Vagina (tissue), 2 donors: ENCODE results near the gene ZNF337. TPM values are rescaled to one million over a fixed set of nuclear protein-coding genes. Genes with fewer than 3 reads are reported as not detected.

Experiments
- DNase-seq, 2 donors: peaks; one replicate each; pipeline ENCODE4 v3.0.0-alpha.2; 2017; ENCODE audit errors: extremely low spot score in 2 of 2
- H3K27ac ChIP-seq: fragments of 200-600 bp; sonication (generic); one replicate; pipeline ENCODE4 v1.5.1; 2019
- H3K27me3 ChIP-seq: fragments of 200-600 bp; sonication (generic); one replicate; pipeline ENCODE4 v1.5.1; 2019
- H3K36me3 ChIP-seq, 2 donors: fragments of 200-600 bp; sonication (generic); one replicate each; pipeline ENCODE4 v1.5.1; 2017 to 2019
- H3K4me1 ChIP-seq: fragments of 200-600 bp; sonication (generic); one replicate; pipeline ENCODE4 v1.5.1; 2019
- H3K4me3 ChIP-seq, 2 donors: fragments of 200-600 bp; sonication (generic); 1 replicate in 1 of 2; 2 replicates in 1 of 2; pipeline ENCODE4 v1.5.1; 2016 to 2019
- H3K9me3 ChIP-seq: fragments of 200-600 bp; sonication (generic); one replicate; pipeline ENCODE4 v1.5.1; 2019
- POLR2A ChIP-seq, 2 donors: fragments of 450-650 bp; IDR thresholded peaks; one replicate each; pipeline ENCODE4 v1.6.1; 2017; ENCODE audit warnings: antibody characterized with exemption in 2 of 2, mild to moderate bottlenecking in 2 of 2, moderate library complexity in 2 of 2
- POLR2AphosphoS5 ChIP-seq, 2 donors: sonication (generic); formaldehyde crosslinking; IDR thresholded peaks; one replicate each; pipeline ENCODE4 v1.9.0; 2017; ENCODE audit warnings: antibody characterized with exemption in 2 of 2, mild to moderate bottlenecking in 2 of 2, low read depth in 1 of 2; ENCODE audit not compliant: insufficient read depth in 1 of 2
- intact Hi-C: fragments of 100-400 bp; cut with DNase I; formaldehyde crosslinking; loops from one replicate; pipeline ENCODE4 v1.15.1; 2023
- total RNA-seq: library from RNA; depleted of rRNA; stranded (reverse); fragments of >200 nt; gene quantifications from one replicate; pipeline ENCODE4 v1.2.3, GENCODE V29; 2016
- TF ChIP-seq, protein P1 (sequence below), 3 experiments: fragments of 450-650 bp in 2 of 3; fragments of 200-600 bp in 1 of 3; sonication (generic) in 1 of 3; IDR thresholded peaks; one replicate each; pipeline ENCODE4 v1.5.1; 2017 to 2019; ENCODE audit warnings: antibody characterized with exemption in 3 of 3, mild to moderate bottlenecking in 2 of 3, moderate library complexity in 2 of 3

Gene ZNF337
- total RNA-seq, 1 donor from 2014 or later: 20.1 TPM

DNA sequence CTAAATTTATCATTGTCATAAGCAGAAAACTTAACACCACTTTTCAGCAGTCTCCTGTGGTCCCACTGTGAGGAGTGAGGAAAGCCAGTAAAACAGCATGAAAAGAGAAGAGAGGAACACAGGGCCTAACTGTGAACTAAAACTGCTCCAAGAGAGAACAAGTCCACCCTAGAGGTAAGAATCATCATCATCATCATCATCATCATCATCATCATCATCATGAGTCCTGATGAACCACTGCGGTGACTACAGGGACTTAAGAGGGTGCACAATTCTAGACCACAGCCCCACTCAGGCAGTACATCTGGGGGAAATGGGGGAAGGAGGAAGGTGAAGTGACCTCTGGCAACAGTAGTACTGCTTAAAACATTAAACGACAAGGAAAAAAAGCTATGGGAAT, 13.6 kb downstream of the ZNF337 start:
- DNase-seq: no peak
- Histone ChIP-seq H3K36me3 (peaks cover 0 to 47% of the 10 kb centered on the region in 2 donors), H3K9me3 (no peaks in the 10 kb centered on the region), H3K4me1 (no peaks in the 10 kb centered on the region), H3K27ac (no peak overlapping the region), H3K4me3 (no peak overlapping the region), H3K27me3 (no peaks in the 10 kb centered on the region)
- TF ChIP-seq POLR2AphosphoS5 (IDR thresholded peaks at IDR 0.05; ENCODE audit: insufficient read depth in 1 of 2, low read depth in 1 of 2) (no peak), POLR2A (IDR thresholded peaks at IDR 0.05) (no peak)
- TF ChIP-seq, protein P1, sequence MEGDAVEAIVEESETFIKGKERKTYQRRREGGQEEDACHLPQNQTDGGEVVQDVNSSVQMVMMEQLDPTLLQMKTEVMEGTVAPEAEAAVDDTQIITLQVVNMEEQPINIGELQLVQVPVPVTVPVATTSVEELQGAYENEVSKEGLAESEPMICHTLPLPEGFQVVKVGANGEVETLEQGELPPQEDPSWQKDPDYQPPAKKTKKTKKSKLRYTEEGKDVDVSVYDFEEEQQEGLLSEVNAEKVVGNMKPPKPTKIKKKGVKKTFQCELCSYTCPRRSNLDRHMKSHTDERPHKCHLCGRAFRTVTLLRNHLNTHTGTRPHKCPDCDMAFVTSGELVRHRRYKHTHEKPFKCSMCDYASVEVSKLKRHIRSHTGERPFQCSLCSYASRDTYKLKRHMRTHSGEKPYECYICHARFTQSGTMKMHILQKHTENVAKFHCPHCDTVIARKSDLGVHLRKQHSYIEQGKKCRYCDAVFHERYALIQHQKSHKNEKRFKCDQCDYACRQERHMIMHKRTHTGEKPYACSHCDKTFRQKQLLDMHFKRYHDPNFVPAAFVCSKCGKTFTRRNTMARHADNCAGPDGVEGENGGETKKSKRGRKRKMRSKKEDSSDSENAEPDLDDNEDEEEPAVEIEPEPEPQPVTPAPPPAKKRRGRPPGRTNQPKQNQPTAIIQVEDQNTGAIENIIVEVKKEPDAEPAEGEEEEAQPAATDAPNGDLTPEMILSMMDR (IDR thresholded peaks at IDR 0.05): no peak
- intact Hi-C loops: no loop called here

DNA sequence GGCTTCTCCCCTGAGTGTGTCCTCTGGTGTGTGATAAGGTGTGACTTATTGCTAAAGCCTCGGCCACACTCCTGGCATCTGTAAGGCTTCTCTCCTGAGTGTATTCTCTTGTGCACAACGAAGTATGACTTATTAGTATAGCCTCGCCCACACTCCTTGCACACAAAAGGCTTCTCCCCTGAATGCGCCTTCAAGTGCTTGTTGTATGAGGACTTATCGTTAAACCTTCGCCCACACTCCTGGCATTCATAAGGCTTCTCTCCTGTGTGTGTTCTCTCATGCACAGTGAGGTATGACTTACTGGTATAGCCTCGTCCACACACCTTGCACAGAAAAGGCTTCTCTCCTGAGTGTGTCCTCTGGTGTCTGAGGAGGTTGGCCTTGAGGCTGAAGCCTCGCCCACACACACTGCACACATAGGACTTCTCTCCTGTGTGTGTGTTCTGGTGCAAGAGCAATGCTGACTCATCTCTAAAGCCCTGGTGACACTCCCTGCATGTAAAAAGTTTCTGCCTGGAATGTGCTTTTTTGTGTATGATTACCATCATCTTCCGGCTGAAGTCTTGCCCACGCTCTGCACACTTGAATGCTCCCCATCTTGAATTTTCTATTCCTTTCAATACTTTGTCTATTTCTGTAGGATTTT, 20.4 kb downstream of the ZNF337 start:
- H3K4me1 ChIP-seq: no peaks in the 10 kb centered on the region
- no peaks in the 10 kb centered on the region for H3K27me3 ChIP-seq
- no peaks in the 10 kb centered on the region for H3K9me3 ChIP-seq
- TF ChIP-seq, protein P1 (IDR thresholded peaks at IDR 0.05): no peak
- TF ChIP-seq POLR2AphosphoS5 (IDR thresholded peaks at IDR 0.05; ENCODE audit: insufficient read depth in 1 of 2, low read depth in 1 of 2) (no peak), POLR2A (IDR thresholded peaks at IDR 0.05) (no peak)
- H3K4me3 ChIP-seq: no peak overlapping the region
- peaks cover 5 to 58% of the 10 kb centered on the region in 2 donors for H3K36me3 ChIP-seq
- intact Hi-C loops: no loop called here
- no peak for DNase-seq
- H3K27ac ChIP-seq: no peak overlapping the region

DNA sequence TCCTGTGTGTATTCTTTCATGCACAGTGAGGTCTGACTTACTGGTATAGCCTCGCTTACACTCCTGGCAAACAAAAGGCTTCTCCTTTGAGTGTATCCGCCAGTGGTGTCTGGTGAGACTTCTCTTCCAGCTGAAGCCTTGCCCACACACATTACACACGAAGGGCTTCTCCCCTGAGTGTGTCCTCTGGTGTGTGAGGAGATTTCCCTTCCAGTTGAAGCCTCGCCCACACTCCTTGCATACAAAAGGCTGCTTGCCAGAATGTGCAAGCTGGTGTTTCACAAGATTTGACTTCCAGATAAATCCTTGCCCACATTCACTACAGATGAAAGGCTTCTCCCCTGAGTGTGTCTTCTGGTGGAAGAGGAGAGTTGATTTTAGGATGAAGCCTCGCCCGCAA, 21.5 kb downstream of the ZNF337 start:
- H3K27ac ChIP-seq: no peak overlapping the region
- H3K4me1 ChIP-seq: no peaks in the 10 kb centered on the region
- peaks cover 5 to 52% of the 10 kb centered on the region in 2 donors for H3K36me3 ChIP-seq
- no peak for DNase-seq
- no peaks in the 10 kb centered on the region for H3K27me3 ChIP-seq
- H3K9me3 ChIP-seq: no peaks in the 10 kb centered on the region
- intact Hi-C loops: no loop called here
- TF ChIP-seq POLR2AphosphoS5 (IDR thresholded peaks at IDR 0.05; ENCODE audit: insufficient read depth in 1 of 2, low read depth in 1 of 2) (no peak), POLR2A (IDR thresholded peaks at IDR 0.05) (no peak)
- TF ChIP-seq, protein P1 (IDR thresholded peaks at IDR 0.05): no peak
- H3K4me3 ChIP-seq: no peak overlapping the region

DNA sequence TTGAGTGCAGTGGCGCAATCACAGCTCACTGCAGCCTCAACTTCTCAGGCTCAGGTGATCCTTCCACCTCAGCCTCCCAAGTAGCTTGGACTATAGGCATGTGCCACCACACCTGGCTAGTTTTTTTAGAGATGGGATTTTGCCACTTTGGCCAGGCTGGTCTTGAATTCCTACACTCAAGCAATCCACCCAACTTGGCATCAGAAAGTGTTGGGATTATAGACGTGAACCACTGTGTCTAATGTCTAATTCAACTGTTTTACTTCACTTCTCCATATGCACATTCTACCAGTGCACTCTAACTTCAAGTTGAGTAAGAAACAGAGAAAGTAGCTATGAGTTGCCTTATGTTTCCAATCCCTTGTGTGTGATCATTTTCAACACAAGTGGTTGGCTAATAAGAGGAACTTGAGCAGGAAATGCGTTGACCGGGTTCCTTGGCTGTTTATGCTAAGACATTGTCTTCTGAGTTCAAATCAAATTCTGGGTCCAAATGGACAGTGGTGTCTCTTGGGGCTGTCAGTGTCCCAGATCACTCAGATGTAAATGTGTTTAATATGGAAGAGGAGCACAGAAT, 23.9 kb downstream of the ZNF337 start:
- Histone ChIP-seq H3K4me1 (no peaks in the 10 kb centered on the region), H3K9me3 (no peaks in the 10 kb centered on the region), H3K27ac (no peak overlapping the region), H3K4me3 (no peak overlapping the region), H3K36me3 (peaks cover 5 to 36% of the 10 kb centered on the region in 2 donors), H3K27me3 (no peaks in the 10 kb centered on the region)
- intact Hi-C loops: no loop called here
- TF ChIP-seq POLR2A (IDR thresholded peaks at IDR 0.05) (no peak), POLR2AphosphoS5 (IDR thresholded peaks at IDR 0.05; ENCODE audit: insufficient read depth in 1 of 2, low read depth in 1 of 2) (no peak)
- TF ChIP-seq, protein P1 (IDR thresholded peaks at IDR 0.05): no peak
- no peak for DNase-seq

DNA sequence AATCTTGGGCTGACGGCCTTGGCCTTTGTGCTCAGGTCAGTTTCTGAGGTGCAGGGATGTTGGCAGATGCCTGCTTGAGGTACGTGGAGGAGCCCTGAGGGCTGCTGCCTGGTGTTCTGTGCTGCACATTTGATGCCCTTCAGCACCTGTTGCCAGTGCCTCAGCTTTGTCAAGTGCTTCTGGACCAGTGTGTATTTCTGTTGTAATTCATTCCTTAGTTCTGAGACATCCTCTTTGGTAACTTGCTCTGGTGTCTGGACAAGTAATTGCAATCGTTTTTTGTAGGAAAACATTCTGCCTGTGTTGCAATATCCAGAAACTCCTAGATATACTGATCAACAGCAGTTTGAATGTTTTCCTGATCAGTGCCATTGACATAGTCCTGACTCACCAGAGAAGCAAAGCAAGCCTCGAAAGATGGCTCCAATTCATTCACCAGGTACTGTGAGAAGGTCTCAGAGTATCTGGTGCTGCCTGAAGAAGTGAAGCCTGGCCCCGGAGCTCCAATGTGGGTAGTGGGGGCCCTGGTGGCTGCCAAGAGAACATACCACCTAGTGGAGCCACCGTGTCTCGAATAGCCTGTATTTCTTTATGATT, 26.7 kb downstream of the ZNF337 start:
- intact Hi-C loops: no loop called here
- no peak for DNase-seq
- no peak overlapping the region for H3K4me3 ChIP-seq
- H3K4me1 ChIP-seq: no peaks in the 10 kb centered on the region
- peaks cover 4 to 12% of the 10 kb centered on the region in 2 donors for H3K36me3 ChIP-seq
- no peak overlapping the region for H3K27ac ChIP-seq
- TF ChIP-seq POLR2AphosphoS5 (IDR thresholded peaks at IDR 0.05; ENCODE audit: insufficient read depth in 1 of 2, low read depth in 1 of 2): no peak
- TF ChIP-seq, protein P1 (IDR thresholded peaks at IDR 0.05): no peak
- no peaks in the 10 kb centered on the region for H3K27me3 ChIP-seq
- H3K9me3 ChIP-seq: no peaks in the 10 kb centered on the region
